WI38 (cell line): ENCODE measurements around the gene DST.

Source experiments
- H3K4me3 ChIP-seq: 2 replicates; pipeline ENCODE4 v1.5.1; 2011; ENCODE audit warnings: low read depth, mild to moderate bottlenecking, control low read depth, low read length
- CTCF ChIP-seq: IDR thresholded peaks from 2 replicates; pipeline ENCODE4 v1.5.1; 2012; ENCODE audit warnings: low read depth, mild to moderate bottlenecking, control low read depth, low read length

The DST gene

GRCh38 chr6:56491606-56492328, 150.9 kb downstream of the DST start:
- H3K4me3 ChIP-seq: no peak overlapping the region
- no peak for TF ChIP-seq CTCF

- no peak overlapping the region for H3K4me3 ChIP-seq
- TF ChIP-seq CTCF: no peak
Observed at GRCh38 chr6:56490993-56491392, 151.7 kb downstream of the DST start.

GRCh38 chr6:56489559-56489958, 153.1 kb downstream of the DST start:
- no peak for TF ChIP-seq CTCF

GRCh38 chr6:56488281-56488680, 154.4 kb downstream of the DST start:
- no peak overlapping the region for H3K4me3 ChIP-seq
- no peak for TF ChIP-seq CTCF

More at GRCh38 chr6:56489559-56489958, 153.1 kb downstream of the DST start:
- H3K4me3 ChIP-seq: no peak overlapping the region

- no peak for TF ChIP-seq CTCF
- no peak overlapping the region for H3K4me3 ChIP-seq
Observed at GRCh38 chr6:56486681-56487080, 156.0 kb downstream of the DST start.

- no peak overlapping the region for H3K4me3 ChIP-seq
- TF ChIP-seq CTCF: no peak
Observed at GRCh38 chr6:56484669-56485068, 158.0 kb downstream of the DST start.

GRCh38 chr6:56483929-56484328, 158.8 kb downstream of the DST start:
- H3K4me3 ChIP-seq: no peak overlapping the region
- no peak for TF ChIP-seq CTCF
